Kidney tubule cell (primary cell): Measurements from ENCODE around the gene PTPN14.
"Not testable (repeated sequence)": the region's sequence is repeated elsewhere in the genome, so short reads cannot be mapped to it uniquely, and the experiment has no call there.

Experiments
- DNase-seq: peaks from one replicate; pipeline ENCODE4 v3.0.0-alpha.2; 2018; ENCODE audit warnings: low spot score

Gene PTPN14

DNA sequence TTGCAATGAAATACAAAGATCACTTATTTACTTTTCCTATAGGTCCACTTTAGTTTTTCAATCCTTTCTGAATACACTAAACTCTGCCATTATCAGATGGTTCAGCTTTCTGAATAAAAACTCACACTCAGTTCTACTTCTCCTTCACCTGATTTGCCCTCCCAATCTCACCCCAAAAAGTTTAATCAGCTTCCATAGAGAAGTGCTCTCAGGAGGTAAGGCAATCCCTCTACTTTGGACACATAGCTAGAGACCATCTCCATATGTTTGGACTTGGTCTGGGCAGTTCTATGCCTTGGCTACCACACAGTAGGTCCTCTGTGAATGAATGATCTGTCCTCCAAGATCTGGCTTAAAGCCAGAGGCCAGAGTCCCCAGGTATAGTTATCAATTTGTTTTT lies 40.9 kb downstream of the PTPN14 start:
- DNase-seq, result no peak

DNA sequence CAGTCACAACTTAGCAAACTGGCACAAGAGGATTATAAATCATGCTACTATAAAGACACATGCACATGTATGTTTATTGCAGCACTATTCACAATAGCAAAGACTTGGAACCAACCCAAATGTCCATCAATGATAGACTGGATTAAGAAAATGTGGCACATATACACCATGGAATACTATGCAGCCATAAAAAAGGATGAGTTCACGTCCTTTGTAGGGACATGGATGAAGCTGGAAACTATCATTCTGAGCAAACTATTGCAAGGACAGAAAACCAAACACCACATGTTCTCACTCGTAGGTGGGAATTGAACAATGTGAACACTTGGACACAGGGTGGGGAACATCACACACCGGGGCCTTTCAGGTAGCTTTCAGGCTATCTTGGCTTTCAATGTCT lies 41.8 kb downstream of the PTPN14 start:
- DNase-seq, result not testable (repeated sequence)

DNA sequence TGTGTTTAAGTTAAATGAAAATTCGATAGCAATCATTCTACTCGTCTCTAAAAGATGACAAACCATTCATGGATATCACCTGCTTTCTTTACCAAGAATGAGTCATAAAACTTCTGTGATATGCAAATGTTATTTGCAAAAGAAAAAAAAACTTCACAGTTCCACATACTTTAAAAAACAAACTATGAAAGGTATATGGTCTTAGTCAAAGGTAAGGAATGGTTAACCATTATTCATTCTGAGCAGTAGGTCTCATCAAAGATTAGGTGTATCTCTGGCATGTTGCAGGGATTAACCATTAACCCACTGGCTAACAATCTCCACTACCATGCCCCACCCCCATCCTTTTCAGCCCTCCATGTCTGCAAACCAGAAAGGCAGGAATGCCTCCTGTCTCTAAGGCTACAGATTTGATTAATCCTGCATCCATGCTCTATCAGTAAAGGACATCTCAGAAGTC lies 44.4 kb downstream of the PTPN14 start:
- peak; percentile 97 for DNase-seq

DNA sequence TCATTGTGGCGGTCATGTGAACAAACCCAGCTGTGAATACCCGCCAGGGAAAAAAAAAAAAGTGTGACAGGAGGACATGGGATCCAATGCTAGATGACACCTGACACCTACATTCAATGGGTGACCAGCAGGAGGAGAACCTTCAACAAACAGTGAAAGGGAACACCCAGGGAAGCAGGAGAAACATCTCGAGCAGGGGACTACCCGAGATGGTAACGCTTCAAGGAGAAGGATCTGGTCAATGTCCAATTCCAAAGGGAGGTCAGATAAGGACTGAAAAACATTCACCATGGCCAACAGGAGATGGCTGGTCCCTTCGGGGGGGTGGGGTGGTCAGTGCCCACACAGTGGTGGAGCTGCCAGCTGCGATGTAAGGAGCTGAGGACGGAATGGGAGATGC lies 46.3 kb downstream of the PTPN14 start:
- DNase-seq, result no peak

DNA sequence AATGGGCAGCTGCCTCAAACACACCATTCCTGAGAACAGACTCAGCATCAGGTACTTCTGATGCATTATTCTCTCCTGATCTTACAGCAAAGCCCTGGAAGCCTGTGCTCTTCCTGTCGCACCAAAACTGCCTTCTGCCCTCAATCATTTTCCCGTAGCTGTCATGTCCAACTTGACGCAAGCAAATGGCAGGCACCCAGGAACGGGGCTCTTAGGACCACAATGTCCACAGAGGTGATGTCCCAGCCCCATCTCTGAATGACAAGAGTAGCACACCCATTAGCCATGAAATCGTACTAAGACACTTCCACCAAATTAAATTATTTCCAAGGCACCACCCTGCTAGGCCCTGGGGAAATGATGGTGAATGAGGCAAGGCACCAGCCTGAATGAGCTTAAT lies 47.1 kb downstream of the PTPN14 start:
- DNase-seq, result no peak

DNA sequence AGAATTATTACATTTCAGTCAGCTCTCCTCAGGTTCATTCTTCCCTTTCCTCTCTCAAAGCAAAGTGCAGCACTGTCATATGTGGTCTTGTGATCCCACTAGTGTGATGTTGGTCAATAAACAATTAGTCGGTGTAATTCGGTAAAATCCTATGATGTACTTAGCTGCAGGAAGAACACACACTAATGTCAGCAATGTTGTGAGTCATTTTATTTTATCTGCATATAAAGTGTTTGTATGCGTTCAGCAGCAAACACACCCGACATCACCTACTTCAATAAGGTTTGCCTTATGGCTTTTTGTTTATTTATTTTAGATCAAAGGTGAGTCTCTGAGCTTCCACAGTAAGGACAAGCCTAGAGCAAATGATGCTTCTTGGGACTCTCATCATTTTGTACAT lies 47.8 kb downstream of the PTPN14 start:
- DNase-seq, result no peak

DNA sequence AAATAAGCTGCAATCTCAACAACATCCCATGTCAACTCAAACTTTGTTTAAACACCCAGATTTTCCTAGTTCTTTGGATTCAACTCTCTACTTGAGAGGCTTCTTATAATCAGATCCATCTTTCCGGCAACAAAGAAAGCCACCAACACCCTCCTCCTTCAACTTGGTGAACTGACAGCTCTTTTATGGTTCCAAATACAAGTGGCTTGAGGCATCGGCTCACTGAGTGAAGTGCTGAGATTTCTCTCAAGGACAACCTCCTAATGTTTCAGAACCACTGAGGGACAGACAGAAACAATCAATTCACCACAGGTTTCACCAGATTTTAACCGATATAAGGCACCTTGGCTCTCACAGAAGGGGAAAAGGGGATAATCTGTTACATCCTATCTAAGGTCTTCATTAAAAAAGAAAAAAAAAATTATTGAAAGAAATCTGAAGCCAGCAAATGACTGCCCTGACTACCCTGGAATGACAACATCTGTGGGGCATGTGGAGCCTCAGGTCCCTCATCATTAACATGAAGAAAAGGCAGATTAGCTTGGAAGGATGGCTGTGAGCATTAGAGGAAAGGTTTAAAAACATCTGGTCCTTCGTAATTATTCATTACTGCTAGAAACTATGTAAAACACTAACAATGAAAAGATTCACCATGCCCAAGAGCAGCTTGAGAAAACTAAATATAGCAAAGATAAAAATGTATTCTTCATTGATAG lies 50.9 kb downstream of the PTPN14 start:
- DNase-seq, result no peak

DNA sequence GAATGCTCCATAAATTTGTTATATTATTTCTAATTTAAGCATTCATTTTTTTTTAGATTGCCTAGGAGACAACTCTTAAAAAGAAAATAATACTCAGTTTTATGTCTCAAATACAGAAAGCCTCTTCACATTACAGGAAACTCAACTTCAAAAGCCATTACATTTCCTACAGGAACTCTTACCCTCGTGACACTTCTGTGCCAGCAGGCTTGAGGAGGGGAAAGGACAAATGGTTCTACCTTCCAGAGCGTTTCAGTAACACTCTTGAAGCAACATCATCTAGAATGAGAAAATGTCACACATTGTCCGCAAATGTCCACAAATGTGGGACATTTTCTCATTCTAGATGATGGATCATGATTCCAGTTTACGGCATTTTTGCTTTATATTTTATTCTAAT lies 51.7 kb downstream of the PTPN14 start:
- no peak for DNase-seq

DNA sequence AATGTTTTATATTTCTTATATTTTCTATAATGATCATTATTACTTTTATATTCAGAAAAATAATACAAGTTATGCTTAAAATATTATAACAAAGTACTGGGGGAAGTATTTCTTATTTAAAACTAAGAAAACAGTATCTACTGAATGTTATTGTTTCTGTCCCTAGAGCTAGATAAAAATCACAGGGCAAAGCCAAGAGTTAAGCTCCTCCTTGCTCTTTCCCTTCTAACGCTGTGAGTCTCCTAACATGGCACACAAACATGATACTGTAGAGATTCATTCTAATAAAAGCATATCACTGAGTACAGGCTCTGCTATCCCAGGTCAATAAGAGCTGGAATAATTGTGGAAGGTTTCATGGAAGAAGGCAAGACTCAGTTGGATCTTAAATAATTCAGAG lies 53.4 kb downstream of the PTPN14 start:
- DNase-seq, result no peak

DNA sequence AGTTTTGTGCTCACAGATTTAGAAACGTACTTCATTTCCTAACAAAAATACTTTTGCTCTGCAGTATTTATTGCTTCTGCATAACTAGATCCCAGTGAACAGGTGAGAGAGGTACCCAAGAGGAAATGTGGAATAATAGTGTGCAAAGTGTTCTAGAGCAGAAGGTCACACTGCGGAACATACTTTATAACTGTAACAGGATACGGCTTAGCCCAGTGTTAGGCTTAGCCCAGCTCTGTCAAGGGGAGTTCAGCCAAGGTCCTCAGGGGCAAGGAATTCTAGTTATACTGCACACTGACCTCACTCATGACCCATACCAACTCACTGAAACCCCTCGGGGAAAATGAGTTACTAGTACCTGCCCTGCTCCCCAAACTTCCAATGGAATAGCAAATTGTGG lies 55.3 kb downstream of the PTPN14 start:
- DNase-seq, result peak; percentile 49

DNA sequence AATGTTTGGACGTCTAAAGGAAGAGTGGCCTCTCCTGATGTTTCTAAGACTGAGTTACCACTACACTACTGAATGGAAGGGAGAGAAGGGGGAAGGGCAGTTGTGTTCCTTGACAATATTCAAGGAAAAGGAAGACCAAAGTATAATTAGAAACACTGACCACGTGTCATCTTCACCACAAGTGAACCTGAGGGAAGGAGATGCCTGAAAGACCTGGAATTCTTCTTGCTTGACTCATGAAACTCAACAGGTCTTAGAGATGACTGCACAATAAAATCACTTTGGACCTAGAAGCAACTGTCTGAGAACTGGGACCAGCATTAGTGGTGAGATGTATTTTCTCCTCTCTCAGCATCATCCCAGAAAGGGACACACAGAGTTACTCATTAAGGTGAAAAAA lies 56.7 kb downstream of the PTPN14 start:
- DNase-seq, result peak; percentile 98

DNA sequence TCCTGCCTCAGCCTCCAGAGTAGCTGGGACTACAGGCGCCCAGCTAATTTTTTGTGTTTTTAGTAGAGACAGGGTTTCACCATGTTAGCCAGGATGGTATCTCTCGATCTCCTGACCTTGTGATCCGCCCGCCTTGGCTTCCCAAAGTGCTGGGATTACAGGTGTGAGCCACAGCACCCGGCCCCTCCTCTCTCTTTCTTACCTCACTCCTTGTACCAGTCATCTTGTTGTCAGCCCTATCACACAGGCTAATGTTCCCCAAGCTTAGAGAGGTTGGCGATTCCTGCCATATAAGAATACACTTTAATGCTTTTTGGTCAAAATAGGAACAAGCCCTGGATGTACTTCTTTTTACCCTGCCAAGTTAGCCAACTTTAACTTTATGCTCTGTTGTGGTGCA lies 57.2 kb downstream of the PTPN14 start:
- not testable (repeated sequence) for DNase-seq

DNA sequence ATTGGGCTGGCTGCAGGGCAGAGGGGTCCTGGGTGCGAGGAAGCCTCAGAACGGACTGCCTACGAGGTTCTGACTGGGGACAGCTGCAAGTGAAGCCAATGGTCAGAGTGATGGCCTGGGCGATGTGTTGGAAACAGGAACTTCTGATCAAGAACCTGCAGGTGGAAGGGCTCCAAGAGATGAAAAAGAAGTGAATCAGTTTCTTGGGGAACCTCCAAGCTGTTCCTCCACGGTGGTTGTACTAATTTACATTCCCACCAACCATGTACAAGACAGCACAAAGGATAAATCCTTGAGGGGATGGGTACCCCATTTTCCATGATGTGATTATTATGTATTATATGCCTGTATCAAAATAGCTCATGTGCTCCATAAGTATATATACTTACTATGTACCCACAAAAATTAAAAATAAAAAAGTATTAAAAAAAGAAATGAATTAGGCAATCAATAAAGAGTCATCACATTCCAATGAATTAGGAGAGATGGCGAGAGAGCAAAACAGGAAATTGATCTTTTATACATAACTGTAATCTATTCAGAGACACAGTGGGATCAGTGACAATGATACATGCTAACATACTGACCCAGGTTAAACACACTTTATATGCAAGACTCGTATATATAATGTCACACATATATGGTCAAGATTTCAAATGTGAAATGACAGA lies 58.1 kb downstream of the PTPN14 start:
- no peak for DNase-seq

DNA sequence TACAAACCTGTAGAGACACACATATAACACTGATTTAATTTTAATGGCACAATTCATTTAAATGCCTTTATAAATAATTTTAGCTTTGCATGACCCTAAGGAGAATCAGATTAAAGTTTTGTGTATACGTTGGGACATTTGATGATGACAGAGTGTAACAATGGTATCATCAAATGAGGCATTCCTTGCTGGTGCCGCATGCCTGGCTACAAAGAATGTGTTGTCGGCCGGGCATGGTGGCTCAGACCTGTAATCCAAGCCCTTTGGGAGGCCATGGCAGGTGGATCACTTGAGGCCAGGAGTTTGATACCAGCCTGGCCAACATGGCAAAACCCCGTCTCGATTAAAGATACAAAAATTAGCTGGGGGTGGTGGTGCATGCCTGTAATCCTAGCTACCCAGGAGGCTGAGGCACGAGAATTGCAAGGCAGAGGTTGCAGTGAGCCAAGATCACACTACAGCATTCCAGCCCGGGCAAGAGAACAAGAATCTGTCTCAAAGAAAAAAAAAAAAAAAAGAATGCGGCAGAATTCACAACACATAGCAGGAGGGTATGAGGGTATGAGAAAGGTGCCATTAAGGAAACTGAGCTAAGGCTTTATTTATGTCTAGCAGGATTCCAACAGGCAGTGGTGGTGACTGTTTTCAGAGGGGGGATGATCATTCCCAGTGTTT lies 58.9 kb downstream of the PTPN14 start:
- peak; percentile 81 for DNase-seq

DNA sequence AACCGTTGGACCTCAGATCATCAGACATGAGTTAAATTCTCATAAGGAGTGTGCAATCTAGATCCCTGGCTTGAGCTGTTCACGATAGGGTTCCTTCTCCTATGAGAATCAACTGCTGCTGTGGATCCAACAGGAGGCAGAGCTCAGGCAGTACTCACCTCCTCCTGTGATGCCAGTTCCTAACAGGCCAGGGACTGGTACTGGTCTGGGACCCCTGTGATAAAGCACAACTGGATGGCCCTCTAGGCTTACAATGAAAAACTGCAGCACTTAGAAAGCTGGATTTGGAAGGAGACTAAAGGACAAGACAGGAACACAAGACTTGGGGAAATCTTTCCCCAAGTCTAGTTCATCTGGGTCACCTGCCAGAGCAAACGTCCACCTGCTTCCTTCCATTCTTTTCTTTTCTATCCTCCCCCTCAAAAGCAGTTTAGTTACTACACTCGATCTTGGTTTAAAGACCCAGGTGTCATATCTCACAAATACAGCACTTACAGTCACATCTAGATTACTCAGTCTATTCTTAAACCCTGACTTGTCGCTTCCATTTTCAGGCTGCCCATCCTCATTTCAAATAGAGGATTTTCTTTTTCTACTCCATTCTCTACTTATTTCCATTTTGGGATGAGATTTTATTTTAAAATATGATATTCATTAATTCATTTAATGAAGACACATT lies 59.8 kb downstream of the PTPN14 start:
- no peak for DNase-seq

DNA sequence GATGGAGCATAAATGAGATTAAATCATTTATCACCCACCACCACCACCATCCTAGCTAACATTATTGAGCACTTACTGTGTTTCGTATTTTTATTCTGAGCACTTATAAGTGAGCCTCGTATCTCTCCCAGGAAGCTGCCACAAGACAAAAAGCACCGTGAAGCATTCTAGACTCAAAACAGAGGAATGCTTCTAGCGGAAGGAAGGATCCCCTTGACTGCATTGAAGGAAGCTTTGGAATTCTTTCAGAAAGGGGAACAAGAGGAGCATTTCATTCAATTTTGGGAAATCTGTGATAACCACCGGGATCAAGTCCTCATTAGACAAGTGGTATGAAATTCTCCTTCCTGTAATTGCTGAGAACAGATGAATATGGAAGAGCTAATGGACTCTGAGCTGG lies 66.3 kb downstream of the PTPN14 start:
- peak; percentile 69 for DNase-seq

DNA sequence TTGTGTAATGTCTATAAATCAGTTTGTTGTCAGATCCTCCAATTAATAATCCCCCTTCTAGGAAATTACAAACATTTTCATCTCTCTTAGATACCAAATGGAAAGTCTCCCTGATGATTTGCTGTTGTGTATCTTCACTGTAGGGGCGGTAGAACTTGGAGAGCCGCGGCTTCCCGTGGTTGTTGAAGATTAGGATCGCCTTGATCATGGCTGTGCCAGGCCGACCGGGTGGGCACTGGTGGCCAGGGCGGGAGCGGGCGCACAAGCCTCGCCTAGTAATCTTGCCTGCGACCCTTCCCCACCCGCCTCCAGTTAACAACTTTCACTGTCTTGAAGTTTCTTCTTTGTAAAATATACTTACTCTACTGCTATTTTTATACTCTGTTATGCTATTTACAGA lies 68.2 kb downstream of the PTPN14 start:
- DNase-seq, result not testable (repeated sequence)

DNA sequence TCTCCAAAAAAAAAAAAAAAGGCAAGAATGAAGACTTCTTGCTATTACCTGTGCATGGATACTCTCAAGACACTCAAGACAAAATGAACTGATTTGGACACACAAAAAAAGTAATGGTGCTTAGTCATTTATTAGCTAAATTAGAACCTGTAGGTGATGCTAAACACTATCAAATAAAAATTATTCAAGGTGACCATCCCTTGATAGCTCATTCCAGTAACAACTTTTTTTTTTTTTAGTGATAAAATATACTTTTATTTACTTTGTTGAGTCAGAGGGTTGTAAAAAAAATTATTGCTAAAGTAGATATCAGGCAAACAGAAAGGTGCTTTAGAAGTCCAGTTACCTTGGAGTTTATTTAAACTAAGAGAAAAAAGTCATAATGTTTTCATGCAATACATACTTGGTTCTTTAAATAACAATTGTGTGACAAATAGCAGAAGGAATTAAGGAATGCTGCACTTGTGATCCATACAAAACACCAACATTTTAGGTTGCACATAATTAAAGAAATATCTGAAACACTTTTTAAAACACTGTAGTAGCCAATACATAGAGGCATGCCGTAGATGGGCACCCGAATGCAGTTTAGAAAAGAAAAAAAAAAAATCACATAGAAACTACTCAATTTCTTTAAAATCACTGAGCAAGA lies 69.3 kb downstream of the PTPN14 start:
- DNase-seq, result not testable (repeated sequence)

DNA sequence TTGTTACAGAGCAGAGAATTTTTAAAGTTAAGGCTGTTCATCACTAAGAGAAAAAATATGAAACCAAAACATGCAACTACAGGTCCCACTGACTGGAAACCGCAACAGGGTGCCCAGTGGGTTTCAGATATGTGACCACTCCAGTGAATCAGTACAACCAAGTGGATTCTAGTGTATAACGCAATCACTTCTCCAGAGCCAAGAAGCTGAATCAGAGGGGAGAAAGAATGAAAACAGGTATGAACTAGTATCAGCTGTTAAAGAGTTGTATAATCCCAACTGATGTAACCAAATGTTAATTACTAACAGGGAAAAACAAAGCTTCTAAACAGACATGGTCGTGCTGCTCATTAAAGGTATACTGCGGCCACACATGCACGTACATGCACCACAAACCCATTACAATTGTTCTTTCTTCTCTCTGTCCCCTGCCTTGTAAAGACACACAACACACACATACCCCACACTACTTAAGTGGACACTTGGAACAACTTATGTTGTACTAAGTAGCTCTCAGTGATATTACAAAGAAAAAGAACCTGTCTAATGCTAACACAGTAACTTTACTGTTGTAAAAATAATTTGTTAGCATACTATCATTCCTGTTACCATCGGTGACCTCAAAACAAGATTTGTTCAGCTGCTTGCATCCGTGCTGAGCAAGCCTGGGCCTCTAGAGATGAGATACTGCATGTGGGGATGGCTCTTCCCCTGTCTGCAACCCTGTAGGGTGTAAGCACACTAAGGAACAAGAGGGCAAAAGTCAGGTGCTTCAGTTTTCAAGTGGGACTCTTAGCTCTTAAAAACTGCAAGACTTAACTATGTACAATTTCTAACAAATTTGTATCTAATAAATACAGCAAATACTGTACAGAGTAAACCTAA lies 74.2 kb downstream of the PTPN14 start:
- DNase-seq, result peak; percentile 96

DNA sequence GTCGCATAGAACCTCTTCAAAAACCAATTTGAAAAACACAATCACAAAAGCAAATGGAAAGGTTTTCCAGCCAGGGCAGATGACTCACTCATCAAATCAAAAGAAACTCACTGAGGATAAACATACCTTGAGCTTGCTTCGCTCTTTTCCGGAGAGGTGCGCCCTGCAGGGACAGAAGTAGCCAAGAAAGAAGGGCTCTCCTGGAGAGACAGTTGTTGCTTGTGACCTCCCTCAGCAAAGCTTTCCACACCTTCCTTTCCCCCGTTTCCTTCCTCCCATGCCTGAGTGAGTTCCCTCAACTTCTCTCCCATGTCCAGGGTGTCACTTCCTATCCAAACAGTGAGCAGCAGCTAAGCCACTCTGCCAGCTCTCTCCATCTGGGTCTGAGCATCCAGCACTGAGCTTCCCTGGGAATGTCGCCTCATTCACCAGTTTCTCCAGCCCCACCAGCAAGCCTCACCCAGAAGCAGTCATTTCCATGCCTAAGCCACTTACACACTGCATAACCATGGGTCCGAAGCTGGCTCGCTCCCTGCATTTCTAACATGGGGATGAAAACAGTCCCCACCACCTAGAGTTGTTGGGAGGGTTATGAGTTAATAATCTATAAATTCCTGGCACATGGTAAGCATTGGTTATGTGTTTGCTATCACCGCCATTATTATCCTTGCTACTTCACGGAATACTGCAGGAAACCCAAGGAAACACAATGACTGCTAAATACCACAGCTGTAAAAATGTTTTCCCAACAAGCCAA lies 75.0 kb downstream of the PTPN14 start:
- no peak for DNase-seq
